Activated CD8-positive, alpha-beta T cell treated with anti-CD3 and anti-CD28 coated beads, Interleukin-2, amount 10 ng/mL, durations not matched to agents 7 days and 5 days (primary cell): Measurements from ENCODE around the gene P2RY2. TPM values are rescaled to one million over a fixed set of nuclear protein-coding genes. Genes with fewer than 3 reads are reported as not detected.
"Not testable (repeated sequence)": the region's sequence is repeated elsewhere in the genome, so short reads cannot be mapped to it uniquely, and the experiment has no call there.

ENCODE experiments used
- ATAC-seq: fragments of 150-1000 bp; cut with Tn5 transposase; one replicate; pipeline ENCODE4 v1.10.0; 2021; ENCODE audit warnings: moderate library complexity
- CTCF ChIA-PET: fragments of 350-600 bp; sonication (Branson Sonifier 250); formaldehyde crosslinking; loops from one replicate; lab custom pipeline; 2021; ENCODE audit warnings: antibody characterized with exemption; lab: Charles Lee
- POLR2A ChIA-PET: fragments of 350-600 bp; sonication (Branson Sonifier 250); formaldehyde crosslinking; loops from one replicate; lab custom pipeline; 2021; ENCODE audit warnings: antibody characterized with exemption; lab: Charles Lee
- DNase-seq: peaks from one replicate; pipeline ENCODE4 v3.0.0-alpha.2; 2020
- H3K27ac Mint-ChIP-seq: one replicate; pipeline ENCODE4 v1.8.0; 2021; ENCODE audit warnings: mild to moderate bottlenecking, mixed read lengths
- H3K27me3 Mint-ChIP-seq: one replicate; pipeline ENCODE4 v1.8.0; 2021; ENCODE audit warnings: low read depth, mixed read lengths
- H3K36me3 Mint-ChIP-seq: one replicate; pipeline ENCODE4 v1.8.0; 2021; ENCODE audit warnings: low read depth, mixed read lengths
- H3K4me1 Mint-ChIP-seq: one replicate; pipeline ENCODE4 v1.8.0; 2021; ENCODE audit warnings: low read depth, mixed read lengths
- H3K4me3 Mint-ChIP-seq: one replicate; pipeline ENCODE4 v1.8.0; 2021; ENCODE audit warnings: mild to moderate bottlenecking, mixed read lengths
- H3K9me3 Mint-ChIP-seq: one replicate; pipeline ENCODE4 v1.8.0; 2022; ENCODE audit warnings: mixed read lengths; ENCODE audit not compliant: insufficient read depth
- total RNA-seq, 2 experiments: library from RNA; stranded (reverse); gene quantifications; one replicate each; pipeline ENCODE4 v1.2.3, GENCODE V29; 2021

P2RY2 gene
- total RNA-seq, 2 experiments from 2014 or later, result not detected

DNA sequence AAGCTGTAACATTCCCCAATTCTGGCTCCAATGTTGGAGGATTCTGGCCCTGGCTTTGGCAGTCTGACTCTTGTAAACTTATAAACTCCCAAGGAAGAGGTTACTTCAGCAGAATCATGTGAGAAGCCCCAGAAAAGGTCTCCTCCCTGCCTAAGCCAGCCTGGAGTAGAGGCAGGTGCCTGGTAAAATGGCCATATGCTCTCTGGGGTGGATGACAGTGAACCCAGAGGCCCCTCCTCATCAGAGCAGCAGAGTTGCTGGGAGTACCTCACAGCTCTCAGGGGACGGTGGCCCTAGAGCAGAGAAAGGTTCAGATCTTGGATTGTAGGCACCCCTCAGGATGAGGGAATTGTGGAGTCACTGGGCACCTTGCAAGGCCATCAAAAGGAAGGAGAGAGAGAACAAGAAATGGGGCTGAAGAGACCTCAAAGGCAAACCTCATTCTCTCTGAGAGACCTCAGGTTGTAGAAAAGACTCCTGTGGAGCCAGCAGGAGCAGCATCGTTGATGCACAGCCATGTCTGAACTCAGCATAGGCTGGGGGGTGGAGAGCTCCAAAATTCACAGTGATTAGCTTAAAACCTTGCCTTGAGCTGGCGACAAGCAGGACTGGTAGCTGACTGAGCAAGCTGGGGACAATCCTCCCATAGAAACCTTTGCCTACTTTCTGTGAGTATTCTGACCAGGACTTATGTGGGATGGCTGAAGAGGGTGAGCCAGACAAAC is 49.2 kb downstream of the P2RY2 start:
- Mint-ChIP-seq H3K27me3 (peaks cover 39% of the 10 kb centered on the region), H3K4me1 (no peaks in the 10 kb centered on the region), H3K4me3 (no peak overlapping the region), H3K36me3 (no peaks in the 10 kb centered on the region), H3K27ac (no peak overlapping the region), H3K9me3 (no peaks in the 10 kb centered on the region)
- CTCF ChIA-PET, result interaction anchor here (0.8 to 1.9 kb wide), 5 partner anchors 14 to 84 kb away, joined by 3 to 5 read pairs (median 3); no protein-coding TSS in a partner anchor
- DNase-seq, result no peak
- ATAC-seq, result no peak
- POLR2A ChIA-PET, result interaction anchor here (1.1 kb wide), 1 partner anchor 438 kb away, joined by 3 read pairs; no protein-coding TSS in a partner anchor

DNA sequence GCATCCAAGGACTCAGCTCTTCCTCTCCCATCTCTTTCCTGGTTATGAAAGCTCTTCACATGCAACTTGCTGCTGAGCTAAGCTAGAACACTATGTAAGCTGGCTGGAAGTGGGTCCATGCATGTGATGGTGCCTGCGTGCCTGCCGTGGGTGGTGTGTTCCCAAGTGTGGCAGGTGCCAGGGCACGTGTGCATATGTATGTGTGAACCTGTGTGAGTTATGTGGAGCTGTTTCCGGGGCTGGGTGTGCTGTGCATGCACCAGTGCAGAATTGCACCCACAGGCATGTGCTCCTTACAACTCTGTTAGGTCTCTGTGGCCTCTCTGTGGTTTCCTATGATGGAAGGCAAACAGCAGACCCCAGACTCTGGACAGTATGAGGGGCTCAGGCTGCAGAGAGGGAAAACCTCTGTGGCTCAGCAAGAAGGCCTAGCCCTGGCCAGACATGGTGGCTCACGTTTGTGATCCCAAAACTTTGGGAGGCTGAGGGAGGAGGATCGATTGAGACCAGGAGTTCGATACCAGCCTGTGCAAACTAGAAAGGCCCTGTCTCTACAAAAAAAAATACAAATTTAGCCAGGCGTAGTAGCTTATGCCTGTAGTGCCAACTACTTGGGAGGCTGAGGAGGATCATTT is 49.9 kb downstream of the P2RY2 start:
- Mint-ChIP-seq H3K27ac (no peak overlapping the region), H3K27me3 (peaks cover 35% of the 10 kb centered on the region), H3K4me3 (no peak overlapping the region), H3K9me3 (no peaks in the 10 kb centered on the region), H3K4me1 (no peaks in the 10 kb centered on the region), H3K36me3 (no peaks in the 10 kb centered on the region)
- POLR2A ChIA-PET, result interaction anchor here (0.7 to 1.1 kb wide), 2 partner anchors 396 to 438 kb away, joined by 3 read pairs; no protein-coding TSS in a partner anchor
- CTCF ChIA-PET, result interaction anchor here (0.8 to 1.1 kb wide), 4 partner anchors 15 to 27 kb away, joined by 3 read pairs; no protein-coding TSS in a partner anchor
- no peak for DNase-seq
- no peak for ATAC-seq

DNA sequence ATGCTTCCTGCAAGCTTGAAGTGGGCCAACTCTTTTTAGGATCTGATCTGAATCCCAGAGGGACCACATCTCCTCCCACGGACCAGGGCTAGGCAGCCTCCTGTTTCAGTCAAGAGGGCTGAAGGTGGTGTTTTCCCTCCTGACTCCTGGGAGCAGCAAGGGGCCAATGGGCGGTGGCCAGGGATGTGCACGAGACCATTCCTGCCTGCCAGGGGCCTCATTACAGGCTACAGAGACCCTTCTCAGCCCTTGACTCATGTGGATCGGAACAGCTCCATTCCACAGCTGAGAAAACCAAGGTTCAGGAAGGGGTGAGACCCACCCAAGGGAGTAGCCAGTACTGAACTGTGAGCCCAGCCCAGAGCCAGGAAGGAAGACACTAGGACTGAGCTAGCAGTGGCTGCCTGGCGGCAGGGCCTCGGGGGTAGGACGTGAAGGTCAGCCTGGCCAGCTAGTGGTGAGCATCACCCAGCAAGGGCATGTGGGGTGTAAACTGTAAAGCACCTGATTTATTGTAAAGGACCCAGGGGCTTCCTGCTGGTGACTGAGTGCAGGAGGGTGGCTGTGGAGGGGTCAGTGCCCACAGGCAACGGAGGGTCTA is 50.7 kb downstream of the P2RY2 start:
- Mint-ChIP-seq H3K36me3 (no peaks in the 10 kb centered on the region), H3K9me3 (no peaks in the 10 kb centered on the region), H3K27ac (no peak overlapping the region), H3K4me1 (no peaks in the 10 kb centered on the region), H3K27me3 (peaks cover 29% of the 10 kb centered on the region), H3K4me3 (no peak overlapping the region)
- DNase-seq, result no peak
- POLR2A ChIA-PET, result interaction anchor here (0.7 to 1.1 kb wide), 2 partner anchors 397 to 439 kb away, joined by 3 read pairs; no protein-coding TSS in a partner anchor
- CTCF ChIA-PET, result interaction anchor here (1.1 kb wide), 1 partner anchor 26 kb away, joined by 3 read pairs; no protein-coding TSS in a partner anchor
- ATAC-seq, result no peak

DNA sequence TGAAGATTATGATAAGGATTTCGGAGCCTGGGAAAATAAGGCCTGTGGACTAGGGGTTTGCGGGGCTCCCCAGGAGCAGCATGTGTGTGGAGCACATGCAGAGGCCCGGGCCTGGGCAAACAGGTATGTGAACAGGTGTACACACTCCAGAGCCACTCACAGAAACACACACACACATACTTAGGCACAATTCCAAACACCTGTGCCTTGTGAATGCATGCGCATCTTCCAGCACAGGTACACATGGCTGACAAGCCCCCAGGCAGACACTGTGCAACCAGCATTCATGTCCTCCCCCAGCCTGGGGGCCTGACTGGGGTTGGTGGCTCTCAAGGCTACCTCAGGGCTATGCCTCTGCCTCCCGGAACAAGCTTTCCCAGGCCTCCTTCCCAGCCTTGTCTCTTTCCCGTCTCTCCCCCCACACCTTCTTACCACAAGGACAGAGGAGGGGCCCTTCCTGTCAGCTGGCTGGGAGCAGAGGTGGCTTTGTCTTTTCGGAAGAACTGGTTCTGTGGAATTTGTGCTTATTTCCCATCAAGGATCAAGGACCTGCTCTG is 51.5 kb downstream of the P2RY2 start:
- ATAC-seq, result no peak
- no peak overlapping the region for H3K4me3 Mint-ChIP-seq
- peaks cover 27% of the 10 kb centered on the region for H3K27me3 Mint-ChIP-seq
- no peak overlapping the region for H3K27ac Mint-ChIP-seq
- ChIA-PET POLR2A (interaction anchor here (1.2 kb wide), 1 partner anchor 10 kb away, joined by 3 read pairs; no protein-coding TSS in a partner anchor), CTCF (no interaction called here)
- DNase-seq, result no peak
- H3K4me1 Mint-ChIP-seq, result no peaks in the 10 kb centered on the region
- H3K36me3 Mint-ChIP-seq, result no peaks in the 10 kb centered on the region
- no peaks in the 10 kb centered on the region for H3K9me3 Mint-ChIP-seq

DNA sequence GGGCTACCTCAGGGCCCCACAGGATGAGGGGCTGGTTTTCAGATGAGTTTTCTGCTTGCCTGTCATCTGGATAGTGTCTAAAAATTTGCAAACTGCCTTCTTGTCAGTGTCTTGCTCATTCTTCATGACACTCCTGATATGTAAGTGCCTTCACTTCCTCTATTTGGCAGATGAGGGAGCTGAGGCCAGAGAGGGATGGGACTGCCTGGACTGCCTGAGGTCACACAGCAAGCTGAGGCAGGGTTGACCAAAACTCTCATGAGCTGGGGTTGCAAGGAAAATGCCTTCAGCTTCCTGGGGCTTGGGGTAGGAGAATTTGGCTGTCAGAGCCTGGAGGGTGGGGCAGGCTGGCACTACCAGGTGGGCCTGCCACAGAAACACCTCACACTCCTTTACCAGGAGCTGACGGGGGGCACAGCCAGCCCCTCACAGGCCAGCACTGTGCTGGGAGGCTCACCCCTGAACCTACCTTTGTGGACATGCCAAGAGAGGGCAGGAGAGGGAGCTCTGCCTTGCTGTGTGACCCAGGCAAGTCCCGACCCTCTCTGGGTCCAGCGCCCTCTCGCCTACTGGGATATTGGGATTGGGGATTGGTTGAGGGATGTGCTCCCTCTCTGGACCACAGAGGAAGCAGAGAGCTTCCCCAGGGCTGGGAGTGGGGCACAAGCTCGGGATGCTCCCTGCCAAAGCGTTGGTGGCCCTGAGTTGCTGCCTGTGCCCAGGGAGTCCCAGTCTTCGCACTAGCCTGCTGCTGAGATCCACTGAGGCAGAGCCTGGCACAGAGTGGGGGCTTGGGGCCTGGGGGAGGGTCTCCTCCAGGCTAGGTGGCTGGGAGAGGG is 52.2 kb downstream of the P2RY2 start:
- DNase-seq (no peak), ATAC-seq (no peak)
- POLR2A ChIA-PET, result interaction anchor here (1.2 kb wide), 1 partner anchor 9 kb away, joined by 3 read pairs; no protein-coding TSS in a partner anchor
- no peaks in the 10 kb centered on the region for H3K36me3 Mint-ChIP-seq
- peaks cover 23% of the 10 kb centered on the region for H3K27me3 Mint-ChIP-seq
- H3K27ac Mint-ChIP-seq, result no peak overlapping the region
- H3K4me1 Mint-ChIP-seq, result no peaks in the 10 kb centered on the region
- CTCF ChIA-PET, result interaction anchor here (0.8 kb wide), 2 partner anchors 18 to 34 kb away, joined by 3 to 4 read pairs; no protein-coding TSS in a partner anchor
- H3K4me3 Mint-ChIP-seq, result no peak overlapping the region
- no peaks in the 10 kb centered on the region for H3K9me3 Mint-ChIP-seq

DNA sequence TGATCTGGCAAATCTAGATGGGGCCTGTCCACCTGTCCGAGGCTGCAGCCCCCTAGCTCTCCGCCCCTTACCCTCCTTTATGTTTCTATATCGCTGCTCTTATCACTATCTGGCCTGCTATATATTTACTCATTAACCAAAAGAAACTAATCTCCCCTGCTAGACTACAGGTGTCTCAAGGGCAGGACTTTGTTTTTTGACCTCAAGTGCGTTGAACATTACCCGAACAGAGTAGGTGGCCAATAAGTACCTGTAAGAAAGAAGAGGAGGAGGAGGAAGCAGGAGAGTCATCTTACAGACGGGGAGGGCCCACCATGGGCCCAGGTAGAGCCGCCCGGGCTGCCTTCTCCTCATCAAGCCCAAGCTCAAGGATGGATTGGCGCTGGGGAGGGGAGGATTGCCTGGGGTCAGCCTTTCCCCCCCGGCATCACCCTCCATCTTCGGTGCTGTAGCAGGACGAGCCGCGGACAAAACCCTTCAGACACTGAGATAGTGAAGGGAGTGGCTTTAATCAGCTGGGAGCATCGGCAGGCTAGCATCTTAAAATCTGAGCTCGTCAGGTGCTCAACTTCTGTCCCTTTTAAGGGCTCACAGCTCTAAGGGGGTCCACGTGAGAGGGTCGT is 52.9 kb downstream of the P2RY2 start:
- ChIA-PET CTCF (interaction anchor here (0.8 kb wide), 2 partner anchors 17 to 35 kb away, joined by 3 to 4 read pairs; no protein-coding TSS in a partner anchor), POLR2A (interaction anchor here (1.2 kb wide), 1 partner anchor 9 kb away, joined by 3 read pairs; no protein-coding TSS in a partner anchor)
- Mint-ChIP-seq H3K27ac (no peak overlapping the region), H3K36me3 (no peaks in the 10 kb centered on the region), H3K4me3 (no peak overlapping the region), H3K9me3 (no peaks in the 10 kb centered on the region), H3K4me1 (no peaks in the 10 kb centered on the region), H3K27me3 (peaks cover 21% of the 10 kb centered on the region)
- ATAC-seq (no peak), DNase-seq (no peak)

DNA sequence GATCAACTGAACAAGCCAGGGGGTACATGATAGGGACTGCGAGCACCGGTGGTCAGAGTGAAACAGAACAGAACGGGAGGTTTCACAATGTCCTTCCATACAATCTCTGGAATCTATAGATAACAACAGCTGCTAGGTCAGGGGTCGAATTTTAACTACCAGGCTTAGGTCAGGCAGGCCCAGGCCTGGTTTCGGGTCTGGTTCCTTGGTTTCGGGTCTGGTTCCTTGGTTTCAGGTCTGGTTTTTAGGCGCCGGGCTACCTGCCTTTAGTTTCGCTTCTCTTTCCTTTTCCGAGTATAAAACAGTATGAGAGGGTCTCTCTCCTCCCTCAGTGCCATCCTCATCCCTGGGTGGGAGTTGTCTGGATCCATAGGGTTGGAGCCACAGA is 53.4 kb downstream of the P2RY2 start:
- H3K4me1 Mint-ChIP-seq, H3K27ac Mint-ChIP-seq, H3K36me3 Mint-ChIP-seq, DNase-seq, POLR2A ChIA-PET, H3K9me3 Mint-ChIP-seq, H3K4me3 Mint-ChIP-seq, CTCF ChIA-PET, ATAC-seq: not testable (repeated sequence)
- H3K27me3 Mint-ChIP-seq, result peaks cover 17% of the 10 kb centered on the region

DNA sequence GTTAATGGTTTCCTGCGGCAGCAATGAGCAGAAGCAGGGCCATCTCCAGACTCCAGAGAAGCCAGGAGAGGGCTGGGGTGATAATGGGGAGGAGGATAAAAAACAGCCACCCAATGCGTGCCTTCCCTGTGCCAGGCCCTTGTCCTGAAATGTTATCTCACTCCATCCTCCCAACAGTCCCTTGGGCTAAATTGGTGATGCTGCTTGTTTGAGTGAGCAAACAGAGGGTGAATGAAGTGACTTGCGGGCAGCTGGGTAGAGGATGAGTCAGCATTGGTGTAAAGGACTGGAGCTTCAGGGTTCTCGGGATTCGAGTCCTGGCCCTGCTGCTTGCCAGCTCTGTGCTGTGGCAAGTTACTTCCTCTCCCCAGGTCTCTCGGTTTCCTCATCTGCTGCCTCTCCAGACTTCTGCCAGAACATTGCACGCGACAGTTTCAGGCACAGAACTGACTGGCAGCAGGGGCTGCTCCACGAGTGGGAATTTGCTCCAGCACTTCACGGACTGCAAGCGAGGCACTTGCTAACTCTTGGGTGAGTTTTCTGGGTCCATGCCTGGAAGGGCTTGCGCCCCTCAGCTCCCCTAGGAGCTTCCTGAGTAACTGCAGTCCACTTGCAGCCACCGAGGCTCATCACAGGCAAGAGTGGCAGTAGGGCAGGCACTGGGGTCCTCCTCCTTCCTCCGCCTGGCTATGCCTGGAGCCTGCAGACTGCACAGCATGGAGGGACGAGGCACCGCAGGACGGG is 54.0 kb downstream of the P2RY2 start, which contains the start of gene P2RY6:
P2RY6 (plus strand) TSS at position 403 of the 744 bp plus-strand sequence. CDS start 24,181 bp downstream, outside the sequence.
- H3K4me1 Mint-ChIP-seq, result no peaks in the 10 kb centered on the region
- POLR2A ChIA-PET, result no interaction called here
- no peaks in the 10 kb centered on the region for H3K36me3 Mint-ChIP-seq
- H3K27ac Mint-ChIP-seq, result no peak within 1 kb of the TSS
- H3K9me3 Mint-ChIP-seq, result no peaks in the 10 kb centered on the region
- DNase-seq (no peak), ATAC-seq (no peak)
- CTCF ChIA-PET, result interaction anchor here (1.0 to 1.6 kb wide), 2 partner anchors 17 to 20 kb away, joined by 3 read pairs; no protein-coding TSS in a partner anchor
- H3K27me3 Mint-ChIP-seq, result peaks cover 17% of the 10 kb centered on the region
- H3K4me3 Mint-ChIP-seq, result no peak within 1 kb of the TSS

DNA sequence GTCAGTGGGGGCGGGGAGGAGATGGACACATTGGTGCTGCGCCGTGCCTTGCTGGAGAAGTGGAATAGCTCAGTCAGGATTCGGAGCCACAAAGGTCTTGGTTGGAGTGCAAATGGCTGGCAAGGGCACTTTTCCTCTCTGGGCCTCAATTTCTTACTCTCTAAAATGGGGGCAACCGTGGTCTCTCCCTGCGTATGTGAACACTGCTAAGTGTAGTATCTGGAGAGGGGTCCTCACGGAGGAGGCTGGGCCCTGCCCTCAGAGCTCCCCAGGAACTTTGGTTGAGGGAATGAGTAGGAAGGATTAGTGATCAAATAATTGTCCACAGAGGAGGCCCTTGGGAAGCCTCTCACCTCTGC is 54.6 kb downstream of the P2RY2 start:
- no peaks in the 10 kb centered on the region for H3K36me3 Mint-ChIP-seq
- ChIA-PET POLR2A (no interaction called here), CTCF (interaction anchor here (1.0 to 1.6 kb wide), 2 partner anchors 16 to 20 kb away, joined by 3 read pairs; no protein-coding TSS in a partner anchor)

More for the DNA sequence above, 54.6 kb downstream of the P2RY2 start:
- H3K4me3 Mint-ChIP-seq, result no peak overlapping the region
- ATAC-seq (no peak), DNase-seq (no peak)
- H3K27ac Mint-ChIP-seq, result no peak overlapping the region
- no peaks in the 10 kb centered on the region for H3K9me3 Mint-ChIP-seq
- peaks cover 13% of the 10 kb centered on the region for H3K27me3 Mint-ChIP-seq
- H3K4me1 Mint-ChIP-seq, result no peaks in the 10 kb centered on the region
